ENCODE data around the gene MED26.

DNA sequence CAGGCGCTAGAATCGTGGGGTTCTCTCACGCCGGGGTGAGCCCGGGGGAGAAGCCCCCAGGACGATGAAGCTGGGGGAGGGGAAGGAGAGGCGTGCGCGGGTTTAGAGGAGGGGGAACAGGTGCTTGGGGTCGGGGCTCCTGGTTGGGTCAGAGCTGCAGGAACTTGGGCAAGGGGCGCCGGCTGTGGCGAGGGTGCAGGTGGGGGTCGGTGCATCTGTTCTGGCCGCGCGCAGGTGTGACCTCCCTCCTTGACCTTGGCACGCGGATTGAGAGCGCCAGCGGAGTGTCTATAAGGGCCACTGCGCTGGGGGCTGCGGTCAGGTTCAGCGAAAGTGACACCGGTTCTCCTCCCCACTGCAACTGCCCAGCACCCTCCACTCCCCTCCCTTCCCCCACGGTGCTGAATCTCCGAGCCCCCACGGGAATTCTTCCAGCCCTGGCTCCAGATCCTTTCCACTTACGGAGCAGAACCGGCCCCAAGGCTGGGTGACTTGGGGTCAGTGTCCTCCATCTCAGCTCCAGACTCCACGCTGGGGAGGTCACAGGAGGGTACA, 33.6 kb upstream of the MED26 start:
- TF ChIP-seq CTCF (IDR thresholded peaks at IDR 0.05), result no peak
- TF ChIP-seq, protein P1, sequence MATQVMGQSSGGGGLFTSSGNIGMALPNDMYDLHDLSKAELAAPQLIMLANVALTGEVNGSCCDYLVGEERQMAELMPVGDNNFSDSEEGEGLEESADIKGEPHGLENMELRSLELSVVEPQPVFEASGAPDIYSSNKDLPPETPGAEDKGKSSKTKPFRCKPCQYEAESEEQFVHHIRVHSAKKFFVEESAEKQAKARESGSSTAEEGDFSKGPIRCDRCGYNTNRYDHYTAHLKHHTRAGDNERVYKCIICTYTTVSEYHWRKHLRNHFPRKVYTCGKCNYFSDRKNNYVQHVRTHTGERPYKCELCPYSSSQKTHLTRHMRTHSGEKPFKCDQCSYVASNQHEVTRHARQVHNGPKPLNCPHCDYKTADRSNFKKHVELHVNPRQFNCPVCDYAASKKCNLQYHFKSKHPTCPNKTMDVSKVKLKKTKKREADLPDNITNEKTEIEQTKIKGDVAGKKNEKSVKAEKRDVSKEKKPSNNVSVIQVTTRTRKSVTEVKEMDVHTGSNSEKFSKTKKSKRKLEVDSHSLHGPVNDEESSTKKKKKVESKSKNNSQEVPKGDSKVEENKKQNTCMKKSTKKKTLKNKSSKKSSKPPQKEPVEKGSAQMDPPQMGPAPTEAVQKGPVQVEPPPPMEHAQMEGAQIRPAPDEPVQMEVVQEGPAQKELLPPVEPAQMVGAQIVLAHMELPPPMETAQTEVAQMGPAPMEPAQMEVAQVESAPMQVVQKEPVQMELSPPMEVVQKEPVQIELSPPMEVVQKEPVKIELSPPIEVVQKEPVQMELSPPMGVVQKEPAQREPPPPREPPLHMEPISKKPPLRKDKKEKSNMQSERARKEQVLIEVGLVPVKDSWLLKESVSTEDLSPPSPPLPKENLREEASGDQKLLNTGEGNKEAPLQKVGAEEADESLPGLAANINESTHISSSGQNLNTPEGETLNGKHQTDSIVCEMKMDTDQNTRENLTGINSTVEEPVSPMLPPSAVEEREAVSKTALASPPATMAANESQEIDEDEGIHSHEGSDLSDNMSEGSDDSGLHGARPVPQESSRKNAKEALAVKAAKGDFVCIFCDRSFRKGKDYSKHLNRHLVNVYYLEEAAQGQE (IDR thresholded peaks at IDR 0.05; ENCODE audit: insufficient read depth in 1 of 2, low read depth in 2 of 2, low read length in 1 of 2), result no peak

All from Panc1 (cell line).